Tongue (tissue), 2 donors: ENCODE measurements around the gene RFX2. TPM values are rescaled to one million over a fixed set of nuclear protein-coding genes. Genes with fewer than 3 reads are reported as not detected.
"Not testable (repeated sequence)": the region's sequence is repeated elsewhere in the genome, so short reads cannot be mapped to it uniquely, and the experiment has no call there.

Experiments
- DNase-seq: peaks from one replicate; pipeline ENCODE4 v3.0.0-alpha.2; 2015
- total RNA-seq: library from RNA; depleted of rRNA; stranded (reverse); fragments of >200 nt; gene quantifications from one replicate; pipeline ENCODE4 v1.2.3, GENCODE V29; 2014

Gene RFX2
- total RNA-seq, 1 donor from 2014 or later: 12.5 TPM

DNA sequence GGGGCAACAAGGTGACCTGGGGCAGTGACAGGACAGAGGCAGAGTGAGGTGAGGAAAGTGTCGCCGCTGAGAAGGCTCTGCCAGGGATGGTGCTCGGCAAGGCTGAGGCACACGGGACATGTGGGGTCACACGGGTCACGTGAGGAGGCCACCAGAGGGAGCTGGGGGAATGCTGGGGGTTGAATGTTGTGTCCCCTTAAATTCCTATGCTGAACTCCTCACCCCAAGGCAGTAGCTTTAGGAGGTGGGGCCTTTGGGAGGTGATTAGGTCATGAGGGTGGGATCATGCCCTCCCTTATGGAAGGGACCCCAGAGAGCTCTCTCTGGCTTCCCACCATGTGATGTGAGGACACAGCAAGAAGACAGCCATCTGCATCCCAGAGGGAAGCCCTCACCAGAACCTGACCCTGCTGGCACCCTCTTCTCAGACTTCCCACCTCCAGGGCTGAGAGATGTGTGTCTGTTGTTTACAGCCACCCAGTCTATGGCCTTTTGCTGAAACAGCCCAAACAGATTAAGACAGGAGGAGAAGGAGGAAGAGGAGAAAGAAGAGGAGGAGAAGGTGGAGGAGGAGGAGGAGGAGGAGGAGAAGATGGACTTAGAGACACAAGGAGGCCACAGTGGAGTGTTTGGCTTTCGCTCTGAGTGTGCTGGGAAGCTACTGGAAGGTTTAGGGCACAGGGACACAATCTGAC, 35.4 kb downstream of the RFX2 start:
- no peak for DNase-seq

DNA sequence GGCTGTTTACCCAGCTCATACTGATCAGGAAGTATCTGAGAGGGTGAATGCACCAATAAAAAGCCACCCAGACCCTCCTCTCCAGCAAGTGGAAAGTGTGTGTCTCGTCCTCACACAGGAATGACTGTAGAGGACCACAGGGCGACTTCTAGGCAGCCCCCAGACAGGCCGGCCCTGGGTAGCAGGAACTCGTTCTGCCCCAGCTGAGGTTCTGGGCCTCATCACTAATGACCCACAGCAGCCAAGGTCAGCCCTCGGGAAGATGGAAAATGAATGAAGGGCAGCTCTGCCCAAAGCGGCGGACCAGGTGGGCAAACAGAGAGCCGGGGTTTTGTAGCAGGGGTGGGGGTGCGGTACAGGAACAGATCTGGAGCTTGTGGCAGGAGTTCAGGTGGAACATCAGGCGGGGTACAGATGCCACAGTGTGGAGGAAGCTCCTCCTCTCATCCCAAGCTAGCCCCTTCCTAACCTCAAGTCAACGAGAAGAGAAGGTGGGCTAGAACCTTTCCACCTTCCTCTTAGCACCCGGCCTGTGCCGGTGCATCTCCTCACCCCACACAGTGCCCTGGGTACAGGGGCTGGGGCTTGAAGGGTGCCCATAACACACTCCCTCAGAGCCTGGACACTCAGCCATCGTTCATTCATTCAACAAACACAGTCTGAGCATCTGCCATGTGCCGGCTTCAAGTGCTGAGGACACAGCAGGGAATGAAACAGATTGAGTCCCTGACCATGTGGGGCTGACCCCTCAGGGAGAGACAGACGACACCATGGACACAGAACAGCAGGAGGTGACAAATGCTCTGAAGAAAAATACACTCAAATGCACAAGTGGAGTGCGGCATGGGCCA, 36.2 kb downstream of the RFX2 start:
- no peak for DNase-seq

DNA sequence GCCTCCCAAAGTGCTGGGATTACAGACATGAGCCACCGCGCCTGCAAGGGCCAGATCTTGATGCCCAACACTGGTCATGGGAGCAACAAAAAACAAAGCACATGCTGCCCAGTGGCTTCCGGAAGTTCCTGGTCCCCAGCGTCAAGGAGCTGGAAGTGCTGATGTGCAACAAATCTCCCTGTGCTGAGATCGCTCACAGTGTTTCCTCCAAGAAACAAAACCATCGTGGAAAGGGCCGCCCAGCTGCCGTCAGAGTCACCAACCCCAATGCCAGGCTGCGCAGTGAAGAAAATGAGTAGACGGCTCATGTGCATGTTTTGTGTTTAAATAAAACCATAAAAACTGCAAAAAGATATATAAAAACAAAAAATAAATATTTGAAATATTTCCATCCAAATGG, 37.1 kb downstream of the RFX2 start:
- DNase-seq: not testable (repeated sequence)

DNA sequence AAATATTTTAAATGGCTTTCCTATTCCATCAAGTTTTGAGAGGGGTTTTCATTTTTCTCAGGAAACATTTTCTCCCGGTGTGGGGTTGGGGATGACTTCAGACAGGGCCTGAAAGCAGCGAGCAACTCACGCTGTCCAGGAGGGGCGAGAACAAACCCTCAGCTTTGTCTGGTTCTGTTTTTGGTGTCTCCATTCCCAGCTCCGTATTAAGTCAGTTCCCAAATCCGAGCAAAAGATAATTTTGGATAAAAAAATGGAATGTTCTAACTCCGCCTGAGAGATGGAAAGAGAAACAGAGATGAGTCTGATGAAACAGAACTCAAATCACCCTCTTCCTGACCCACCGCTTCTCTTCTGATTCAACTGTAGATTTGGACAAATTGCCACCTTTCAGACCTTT, 38.4 kb downstream of the RFX2 start:
- no peak for DNase-seq

DNA sequence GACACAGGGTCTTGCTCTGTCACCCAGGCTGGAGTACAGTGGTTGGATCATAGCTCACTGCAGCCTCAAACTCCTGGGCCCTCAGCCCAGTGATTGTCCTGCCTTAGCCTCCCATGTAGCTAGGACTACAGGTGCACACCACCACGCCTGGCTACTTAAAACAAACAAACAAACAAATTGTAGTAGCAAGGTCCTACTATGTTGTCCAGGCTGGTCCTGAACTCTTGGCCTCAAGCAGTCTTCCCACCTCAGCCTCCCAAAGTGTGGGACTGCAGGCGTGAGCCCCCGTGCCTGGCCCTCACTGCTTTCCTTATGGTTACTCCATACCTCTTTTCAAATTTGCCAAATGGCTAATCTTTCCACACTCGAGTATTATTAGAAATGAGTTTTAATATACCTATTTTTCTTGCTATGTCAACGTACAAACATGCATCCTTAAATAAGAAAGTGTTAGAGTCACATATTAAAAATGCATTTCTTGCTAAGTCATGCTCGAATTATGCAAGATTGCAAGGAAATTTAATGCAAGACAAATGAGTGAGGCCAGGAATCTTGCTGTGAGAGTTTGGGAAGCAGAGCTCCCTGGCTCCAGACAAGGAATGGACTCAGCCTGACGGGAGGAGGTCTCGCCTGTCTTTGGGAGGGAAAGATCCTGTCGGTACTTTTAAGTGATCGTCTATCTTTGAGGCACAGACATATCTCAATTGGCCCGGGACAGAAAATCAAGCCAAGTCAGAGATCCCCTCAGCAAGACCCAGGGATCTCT, 39.4 kb downstream of the RFX2 start:
- no peak for DNase-seq

DNA sequence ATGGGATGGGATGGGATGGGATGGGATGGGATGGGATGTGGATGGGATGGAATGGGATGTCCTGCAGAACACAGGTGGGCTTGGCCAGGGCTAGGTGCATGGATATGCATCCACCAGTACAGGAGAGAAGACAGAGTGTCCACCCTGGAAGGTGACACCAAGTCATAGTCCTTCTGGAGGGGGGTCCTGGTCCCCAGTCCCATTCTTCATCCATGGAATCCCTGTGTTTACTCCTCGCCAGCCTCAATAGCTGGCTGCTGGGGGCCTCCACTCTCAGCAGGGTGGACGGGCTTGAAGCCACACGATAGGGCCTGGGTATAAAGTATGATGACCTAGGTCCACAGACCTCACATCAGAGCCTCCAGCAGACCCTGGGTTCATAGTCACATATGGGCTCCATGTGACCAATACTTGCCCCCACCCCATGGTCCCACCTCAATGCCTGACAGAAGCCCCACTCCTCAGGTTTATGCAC, 40.1 kb downstream of the RFX2 start:
- no peak for DNase-seq

DNA sequence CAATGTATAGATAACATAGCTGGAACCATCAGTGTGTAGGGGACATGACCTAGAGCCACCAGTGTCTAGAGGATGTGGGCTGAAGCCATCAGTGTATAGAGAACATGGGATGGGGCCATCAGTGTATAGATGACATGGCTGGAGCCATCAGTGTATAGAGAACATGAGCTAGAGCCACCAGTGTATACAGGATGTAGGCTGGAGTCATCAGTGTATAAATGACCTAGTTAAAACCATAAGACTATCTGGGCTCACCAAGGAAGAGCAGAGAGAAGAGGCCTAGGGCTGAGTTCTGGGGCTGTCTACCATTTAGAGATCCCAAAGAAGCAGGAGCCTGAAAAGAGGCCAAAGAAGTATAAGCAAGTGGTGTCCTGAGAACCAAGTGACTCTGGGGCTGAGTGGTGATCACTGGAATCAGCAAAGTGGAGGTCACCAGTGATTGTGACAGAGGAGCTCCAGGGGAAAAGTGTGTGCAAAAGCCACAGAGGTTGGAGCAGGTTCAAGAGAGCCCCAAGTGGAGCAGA, 41.0 kb downstream of the RFX2 start:
- DNase-seq: no peak

DNA sequence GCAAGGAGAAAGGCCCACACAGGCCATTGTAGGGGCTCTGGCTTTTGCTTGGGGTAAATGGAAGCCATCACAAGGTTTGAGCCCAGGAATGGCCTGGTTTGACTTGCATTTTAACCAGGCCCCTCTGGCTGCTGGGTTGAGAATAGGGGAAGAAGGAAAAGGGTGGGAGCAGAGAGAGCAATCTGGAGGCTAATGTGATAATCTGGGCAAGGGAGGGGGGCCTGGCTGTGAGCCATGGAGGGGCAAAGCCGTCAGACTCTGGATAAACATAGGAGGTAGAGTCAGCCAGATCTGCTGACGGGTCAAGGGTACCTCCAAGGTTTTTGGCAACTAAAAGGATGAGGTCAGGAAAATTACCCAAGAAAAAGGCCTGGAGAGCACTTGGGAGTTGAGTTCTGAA, 41.6 kb downstream of the RFX2 start:
- no peak for DNase-seq

DNA sequence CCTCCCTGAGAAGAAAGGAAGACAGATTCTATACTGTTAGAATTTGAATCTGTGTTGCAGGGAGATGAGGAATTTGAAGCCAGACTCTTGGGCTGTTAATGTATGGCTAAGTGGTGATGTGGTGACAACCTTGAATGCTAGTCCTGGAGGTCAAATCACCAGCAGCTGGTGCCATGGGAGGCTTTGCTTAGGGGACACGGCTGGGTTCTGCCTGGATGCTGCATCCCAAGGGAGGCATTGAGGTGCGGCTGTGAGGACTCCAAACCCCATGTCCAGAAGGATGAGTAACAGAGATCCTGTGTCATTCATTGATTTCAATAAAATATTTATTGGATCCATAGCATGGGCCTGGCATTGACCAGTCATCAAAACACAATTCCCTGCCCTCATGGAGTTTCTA, 42.3 kb downstream of the RFX2 start:
- DNase-seq: no peak

DNA sequence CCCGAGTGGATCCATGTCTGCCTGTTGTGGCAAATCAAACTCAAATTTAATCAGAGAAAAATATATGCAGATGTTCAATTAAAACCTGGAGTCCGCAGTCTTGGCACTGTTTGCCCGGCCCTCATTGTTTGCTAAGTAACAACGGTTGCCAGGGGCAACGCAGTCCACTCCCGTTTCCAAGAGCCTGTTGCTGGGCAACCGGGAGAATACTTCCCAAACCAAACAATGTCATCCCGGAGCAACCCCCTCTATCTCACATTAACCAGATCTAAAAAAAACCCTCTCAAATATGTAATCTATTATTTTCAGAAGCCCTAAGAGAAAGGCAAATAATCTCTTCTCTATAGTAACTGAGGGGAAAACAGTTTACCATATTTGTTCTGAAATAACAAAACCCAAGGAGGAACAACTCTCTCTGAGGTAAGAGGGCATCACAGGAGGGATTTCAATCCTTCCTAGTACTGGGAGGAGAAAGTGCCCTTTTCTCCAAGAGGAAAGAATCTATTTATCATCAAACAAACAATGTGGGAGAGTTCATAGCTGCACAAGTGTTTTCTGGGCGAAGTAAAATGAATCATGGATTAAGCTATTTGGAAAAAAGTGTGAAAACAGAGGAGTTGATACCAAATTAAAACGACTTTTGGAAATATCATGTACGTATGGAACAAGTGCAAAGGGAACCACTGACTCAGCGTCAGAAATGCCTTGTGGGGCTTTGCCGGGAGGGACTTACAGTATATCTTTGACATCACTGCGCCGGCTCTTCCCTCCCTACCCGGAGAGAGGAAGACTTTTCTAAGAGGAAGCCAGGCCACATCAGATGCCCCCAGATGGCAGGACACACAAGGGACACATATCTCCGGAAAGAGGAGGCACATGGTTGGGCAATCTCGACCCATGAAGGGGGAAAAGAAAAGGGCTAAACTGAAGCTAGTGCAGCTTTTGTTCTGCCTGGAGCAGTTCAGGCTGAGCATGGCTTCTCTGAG, 43.3 kb downstream of the RFX2 start:
- peak; percentile 99 for DNase-seq

DNA sequence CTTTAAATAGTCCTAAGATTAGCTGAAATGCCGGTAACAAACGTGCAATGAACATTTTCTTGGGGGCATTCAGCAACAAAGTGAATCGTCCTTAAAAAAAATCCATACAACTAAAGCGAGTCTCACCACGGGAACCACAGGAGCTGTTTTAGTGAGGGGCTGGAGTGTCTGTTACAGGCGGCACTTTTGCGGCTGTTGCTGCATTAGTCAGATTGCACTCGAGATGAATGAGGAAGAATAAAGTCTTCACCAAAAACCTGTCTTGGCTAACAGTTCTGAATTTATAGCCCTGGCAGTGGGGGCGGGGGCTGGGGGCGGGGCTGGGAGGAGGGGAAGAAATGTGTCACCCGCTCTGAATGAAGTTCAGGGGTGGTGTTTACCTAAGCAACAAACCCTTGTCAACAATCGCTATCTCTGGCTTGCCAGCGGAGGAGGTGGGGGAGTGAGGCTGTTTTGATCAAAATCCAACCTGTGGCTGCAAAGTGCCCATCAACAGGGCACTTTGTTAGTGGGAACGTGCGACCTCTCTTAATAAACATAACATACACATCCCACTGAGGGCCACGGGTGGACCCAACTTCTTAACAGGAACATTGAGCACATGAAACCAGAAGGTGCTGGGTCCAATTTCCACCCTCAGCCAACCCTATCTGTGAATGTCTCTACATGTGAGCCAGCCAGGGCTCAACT, 44.5 kb downstream of the RFX2 start:
- peak; percentile 61 for DNase-seq

DNA sequence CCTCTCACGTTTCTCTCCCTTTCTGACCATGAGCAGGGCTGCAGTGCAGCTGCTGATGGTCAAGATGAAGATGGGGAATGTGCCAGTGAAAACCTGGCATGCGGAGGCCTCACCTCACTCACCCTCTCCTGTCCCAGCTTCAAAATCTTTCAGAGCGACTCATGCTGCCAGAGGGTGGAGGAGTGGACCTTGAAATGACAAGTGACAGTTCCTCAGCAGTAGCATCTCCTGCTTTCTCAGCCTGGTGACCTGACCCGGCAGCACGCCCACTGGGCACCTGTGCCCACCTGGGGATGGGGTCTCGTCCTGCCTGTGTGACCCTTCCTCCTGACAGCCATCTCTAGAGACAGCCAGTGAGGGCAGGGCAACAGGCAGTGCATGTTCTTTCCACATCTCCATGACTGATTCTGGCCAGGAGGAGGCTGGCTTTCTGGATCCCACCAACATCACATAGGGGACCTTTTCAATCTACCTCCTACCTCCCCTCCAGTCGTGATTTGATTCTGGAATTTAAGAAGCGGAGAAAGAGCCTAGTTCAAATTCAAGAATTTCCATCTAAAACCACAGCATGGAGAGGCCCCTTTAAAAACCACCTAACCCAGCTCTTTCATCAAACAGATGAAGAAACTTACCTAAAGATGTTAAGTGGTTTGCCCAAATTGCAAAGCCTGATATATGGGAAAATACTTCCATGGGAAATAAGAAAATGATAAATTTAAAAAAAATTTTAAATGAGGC, 45.8 kb downstream of the RFX2 start:
- no peak for DNase-seq

DNA sequence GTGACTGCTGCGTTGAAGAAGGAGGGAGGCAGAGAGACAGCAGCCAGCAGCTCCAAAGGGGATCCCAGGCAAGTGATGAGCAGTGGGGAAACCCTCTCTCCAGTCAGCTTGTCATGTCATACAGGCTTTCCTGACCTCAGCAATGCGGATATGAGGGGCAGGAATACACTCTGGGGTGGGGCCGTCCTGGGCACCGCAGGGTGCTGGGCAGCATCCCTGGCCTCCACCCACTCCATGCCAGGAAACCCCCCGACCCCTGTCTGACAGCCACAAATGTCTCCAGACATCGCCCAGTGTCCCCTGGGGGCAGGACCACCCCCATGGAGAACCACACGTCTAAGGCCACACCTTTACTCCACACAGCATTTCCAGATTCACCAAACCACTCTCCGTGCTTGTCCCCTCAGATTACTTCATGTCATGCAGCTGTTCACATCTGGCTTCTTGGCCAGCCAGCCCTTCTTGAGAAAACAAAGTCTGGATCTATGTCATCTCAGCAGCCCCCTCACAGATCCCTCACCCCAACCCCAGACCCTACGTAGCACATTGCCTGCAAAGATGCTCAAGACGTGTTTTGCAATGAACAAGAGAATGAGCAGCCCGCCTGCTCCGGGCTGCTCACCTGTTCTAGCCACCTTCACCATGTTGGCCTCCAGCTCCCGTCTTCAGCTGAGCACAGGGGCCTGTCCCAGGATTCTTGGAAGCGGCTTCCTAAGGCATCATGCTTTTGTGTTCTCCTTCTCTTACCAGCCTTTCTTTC, 46.5 kb downstream of the RFX2 start:
- peak; percentile 53 for DNase-seq

DNA sequence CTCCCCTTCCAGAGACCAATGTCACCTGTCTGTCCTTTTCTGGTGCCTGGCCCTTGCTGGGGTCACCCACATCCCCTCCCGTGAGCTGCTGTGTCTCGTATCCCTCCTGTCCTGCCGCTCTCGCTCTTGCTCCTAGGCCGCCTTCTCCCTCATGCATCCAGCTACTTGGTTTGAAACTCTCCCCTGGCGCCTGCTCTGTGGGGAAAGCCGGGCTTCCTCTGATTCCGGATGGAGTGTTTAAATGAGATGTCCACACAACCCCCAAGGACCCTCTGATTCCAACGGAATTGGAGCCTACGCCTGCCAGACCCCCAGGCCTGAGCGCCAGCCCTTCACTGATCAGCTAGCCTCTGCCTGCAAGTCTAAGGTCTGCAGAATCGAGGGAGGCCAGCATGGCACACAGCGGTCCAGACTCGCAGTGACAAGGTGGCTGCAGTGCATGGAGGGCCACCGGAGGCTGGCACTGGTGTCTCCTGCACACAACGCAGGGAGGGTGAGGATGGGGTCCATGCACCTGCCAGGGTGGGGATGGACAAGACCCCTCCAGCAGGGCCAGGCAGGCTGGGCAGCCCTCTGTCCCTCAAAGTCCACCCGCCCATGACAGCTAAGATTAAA, 47.2 kb downstream of the RFX2 start:
- no peak for DNase-seq

DNA sequence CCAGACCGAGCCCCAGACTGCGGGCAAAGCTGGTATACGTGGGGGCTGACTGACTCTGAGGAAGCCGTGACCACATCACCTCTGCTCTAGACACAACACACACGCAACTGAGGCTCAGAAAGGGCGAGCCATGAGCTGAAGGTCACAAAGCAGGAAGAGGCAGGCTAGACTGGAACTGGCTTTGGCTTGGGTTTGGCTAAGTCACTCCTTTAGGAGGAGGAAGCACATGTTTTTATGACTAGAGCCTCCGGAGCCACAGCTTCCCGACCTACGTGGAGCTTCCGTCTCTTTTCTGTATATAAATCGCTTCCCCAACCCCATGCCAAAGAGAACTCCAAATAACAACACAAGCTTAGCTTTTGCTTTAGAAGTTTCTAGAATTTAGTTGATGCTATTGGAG, 48.0 kb downstream of the RFX2 start:
- DNase-seq: no peak

DNA sequence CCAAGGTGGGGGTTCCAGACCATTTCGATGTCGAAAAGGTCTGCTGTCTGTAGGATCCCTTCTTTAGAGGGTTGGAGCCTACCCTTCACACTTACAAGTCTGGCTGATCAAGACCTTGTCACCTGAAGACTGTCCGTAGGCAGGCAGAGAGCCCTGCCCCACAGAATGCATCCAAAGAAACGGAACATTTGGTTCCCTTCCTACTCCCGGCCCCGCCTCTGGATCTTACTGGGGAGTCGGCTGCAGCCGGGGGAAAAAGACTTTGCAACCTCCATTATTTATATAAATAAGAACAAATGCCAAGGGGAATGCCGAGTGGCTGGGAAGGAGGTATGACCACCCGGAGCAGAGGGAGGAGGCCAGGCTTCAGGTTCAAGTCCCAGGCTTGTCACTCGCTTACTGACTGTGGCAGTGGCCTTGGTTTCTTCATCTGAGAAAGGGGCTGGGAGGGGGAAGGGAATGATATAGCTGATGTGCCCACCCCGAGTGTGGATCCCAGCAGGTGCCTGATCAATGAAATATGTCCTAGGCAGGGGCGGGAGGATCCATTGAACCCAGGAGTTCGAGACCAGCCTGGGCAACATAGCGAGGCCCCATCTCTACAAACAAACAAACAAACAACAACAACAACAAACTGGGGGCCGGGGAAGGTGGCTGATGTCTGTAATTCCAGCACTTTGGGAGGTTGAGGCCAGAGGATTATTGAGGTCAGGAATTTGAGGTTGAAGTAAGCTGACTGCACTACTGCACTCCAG, 48.7 kb downstream of the RFX2 start:
- no peak for DNase-seq

DNA sequence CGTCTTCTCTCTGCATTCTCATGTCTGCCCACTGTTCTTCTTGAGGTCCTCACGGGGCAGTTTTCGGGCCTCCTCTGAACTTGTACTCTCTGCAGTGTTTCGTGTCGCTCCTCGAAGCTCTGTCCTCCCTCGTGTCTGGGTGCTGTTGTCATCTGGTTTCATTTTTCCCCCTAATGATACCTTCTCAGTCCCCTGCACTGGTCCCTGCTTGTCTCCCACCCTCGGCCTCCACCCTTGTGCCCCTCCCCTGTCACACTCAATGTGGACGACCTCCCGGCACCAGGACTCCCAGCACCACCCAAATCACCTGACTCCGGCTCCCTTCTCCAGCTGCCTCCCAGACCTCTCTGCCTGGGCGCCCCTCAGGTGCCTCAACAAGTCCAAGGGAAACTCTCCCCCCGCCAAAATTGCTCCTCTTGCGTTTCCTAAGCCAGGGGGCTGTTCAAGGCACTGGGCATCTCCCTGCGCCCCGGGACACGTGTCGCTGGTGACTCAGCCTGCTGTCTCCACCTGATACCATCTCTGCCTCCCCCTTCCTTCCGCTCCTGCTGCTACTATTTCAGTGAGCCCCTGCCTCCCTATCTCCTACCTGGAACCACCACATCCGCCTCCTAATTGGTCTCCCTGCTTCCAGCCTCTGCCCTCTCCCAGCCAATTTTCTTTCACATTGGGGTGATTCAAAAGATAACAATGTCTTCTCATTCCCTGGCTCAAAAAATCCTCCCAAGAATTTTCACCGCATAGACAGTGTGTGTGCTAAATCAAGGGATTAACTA, 49.5 kb downstream of the RFX2 start:
- DNase-seq: no peak
